ENCODE results near the gene INPP5A.

INPP5A gene

GRCh38 chr10:132565516-132566209 is 28.1 kb downstream of the INPP5A start:
- no peaks in the 10 kb centered on the region for H3K9me3 ChIP-seq (ENCODE audit: control insufficient read depth, insufficient read depth, low read length)
- H3K4me2 ChIP-seq (ENCODE audit: low read length): no peak overlapping the region
- H3K27ac ChIP-seq (ENCODE audit: low read depth, low read length): no peak overlapping the region
- no peak overlapping the region for H3K4me3 ChIP-seq (ENCODE audit: low read length)
- H3K27me3 ChIP-seq (ENCODE audit: control insufficient read depth, low read length): no peaks in the 10 kb centered on the region
- H4K20me1 ChIP-seq (ENCODE audit: control insufficient read depth, insufficient read depth, low read depth, low read length): no peaks in the 10 kb centered on the region
- TF ChIP-seq CTCF (IDR thresholded peaks at IDR 0.05; ENCODE audit: low read depth, low read length, poor library complexity, severe bottlenecking) (no peak), EZH2phosphoT487 (IDR thresholded peaks at IDR 0.05; ENCODE audit: borderline replicate concordance, low read length) (no peak)
- no peaks in the 10 kb centered on the region for H3K36me3 ChIP-seq (ENCODE audit: control insufficient read depth, low read length)
- H3F3A ChIP-seq (ENCODE audit: control insufficient read depth, insufficient read depth): peaks cover 5% of the 10 kb centered on the region; the same call in 1 of the 2 replicates
- peaks cover 20% of the 10 kb centered on the region for H3K79me2 ChIP-seq (ENCODE audit: control insufficient read depth, low read length)
- H3K9me2 ChIP-seq (replicated peaks; ENCODE audit: control insufficient read depth, low read length): no peaks in the 10 kb centered on the region
- peaks cover 17% of the 10 kb centered on the region for H3K4me1 ChIP-seq (ENCODE audit: control insufficient read depth, low read length)

- Histone ChIP-seq H3K36me3 (ENCODE audit: control insufficient read depth, low read length) (no peaks in the 10 kb centered on the region), H3K4me2 (ENCODE audit: low read length) (no peak overlapping the region), H3K79me2 (ENCODE audit: control insufficient read depth, low read length) (peaks cover 10% of the 10 kb centered on the region), H3K27ac (ENCODE audit: low read depth, low read length) (no peak overlapping the region), H3K4me1 (ENCODE audit: control insufficient read depth, low read length) (peaks cover 17% of the 10 kb centered on the region), H3F3A (ENCODE audit: control insufficient read depth, insufficient read depth) (no peaks in the 10 kb centered on the region), H3K9me2 (replicated peaks; ENCODE audit: control insufficient read depth, low read length) (no peaks in the 10 kb centered on the region), H3K4me3 (ENCODE audit: low read length) (no peak overlapping the region), H4K20me1 (ENCODE audit: control insufficient read depth, insufficient read depth, low read depth, low read length) (no peaks in the 10 kb centered on the region), H3K27me3 (ENCODE audit: control insufficient read depth, low read length) (no peaks in the 10 kb centered on the region), H3K9me3 (ENCODE audit: control insufficient read depth, insufficient read depth, low read length) (no peaks in the 10 kb centered on the region)
- TF ChIP-seq EZH2phosphoT487 (IDR thresholded peaks at IDR 0.05; ENCODE audit: borderline replicate concordance, low read length): no peak
- no peak for TF ChIP-seq CTCF (IDR thresholded peaks at IDR 0.05; ENCODE audit: low read depth, low read length, poor library complexity, severe bottlenecking)
Measured at GRCh38 chr10:132566892-132567291, 29.3 kb downstream of the INPP5A start.

- Histone ChIP-seq H4K20me1 (ENCODE audit: control insufficient read depth, insufficient read depth, low read depth, low read length) (0 out of 2 replicates have a peak, but pooled peaks cover 2% of the 10 kb centered on the region), H3K9me3 (ENCODE audit: control insufficient read depth, insufficient read depth, low read length) (no peaks in the 10 kb centered on the region), H3K4me3 (ENCODE audit: low read length) (no peak overlapping the region), H3K4me2 (ENCODE audit: low read length) (no peak overlapping the region), H3K9me2 (replicated peaks; ENCODE audit: control insufficient read depth, low read length) (no peaks in the 10 kb centered on the region), H3K4me1 (ENCODE audit: control insufficient read depth, low read length) (peaks cover 25% of the 10 kb centered on the region), H3K79me2 (ENCODE audit: control insufficient read depth, low read length) (peaks cover 3% of the 10 kb centered on the region; the same call in 1 of the 2 replicates), H3F3A (ENCODE audit: control insufficient read depth, insufficient read depth) (no peaks in the 10 kb centered on the region), H3K27me3 (ENCODE audit: control insufficient read depth, low read length) (no peaks in the 10 kb centered on the region), H3K36me3 (ENCODE audit: control insufficient read depth, low read length) (no peaks in the 10 kb centered on the region), H3K27ac (ENCODE audit: low read depth, low read length) (no peak overlapping the region)
- no peak for TF ChIP-seq EZH2phosphoT487 (IDR thresholded peaks at IDR 0.05; ENCODE audit: borderline replicate concordance, low read length)
- no peak for TF ChIP-seq CTCF (IDR thresholded peaks at IDR 0.05; ENCODE audit: low read depth, low read length, poor library complexity, severe bottlenecking)
Measured at GRCh38 chr10:132570265-132570664, 32.7 kb downstream of the INPP5A start.

Data from DOHH2 (cell line).